Kidney epithelial cell (primary cell): ENCODE results near the gene LMOD3. TPM values are rescaled to one million over a fixed set of nuclear protein-coding genes. Genes with fewer than 3 reads are reported as not detected.

Experiments used
- DNase-seq: peaks from one replicate; pipeline ENCODE4 v3.0.0-alpha.2; 2010; ENCODE audit warnings: low read depth
- H3K27me3 ChIP-seq: 2 replicates; pipeline ENCODE4 v1.6.0; 2011; ENCODE audit warnings: low read length; ENCODE audit not compliant: control insufficient read depth, insufficient read depth
- H3K36me3 ChIP-seq: 2 replicates; pipeline ENCODE4 v1.5.1; 2011; ENCODE audit warnings: low read length; ENCODE audit not compliant: control insufficient read depth, insufficient read depth
- H3K4me3 ChIP-seq: 2 replicates; pipeline ENCODE4 v1.5.1; 2011; ENCODE audit warnings: low read depth, mild to moderate bottlenecking, control low read depth, low read length
- total RNA-seq: library from RNA; depleted of rRNA; stranded (reverse); fragments of >200 nt; gene quantifications from 2 replicates; pipeline ENCODE4 v1.2.3, GENCODE V29; 2015
- TF ChIP-seq, protein P1 (sequence below): IDR thresholded peaks from 2 replicates; pipeline ENCODE4 v1.5.1; 2011; ENCODE audit warnings: mild to moderate bottlenecking, moderate library complexity, low read length, control low read depth, inconsistent platforms; ENCODE audit not compliant: insufficient read depth, poor library complexity, severe bottlenecking

LMOD3 gene
- total RNA-seq, 1 donor from 2014 or later = not detected

DNA sequence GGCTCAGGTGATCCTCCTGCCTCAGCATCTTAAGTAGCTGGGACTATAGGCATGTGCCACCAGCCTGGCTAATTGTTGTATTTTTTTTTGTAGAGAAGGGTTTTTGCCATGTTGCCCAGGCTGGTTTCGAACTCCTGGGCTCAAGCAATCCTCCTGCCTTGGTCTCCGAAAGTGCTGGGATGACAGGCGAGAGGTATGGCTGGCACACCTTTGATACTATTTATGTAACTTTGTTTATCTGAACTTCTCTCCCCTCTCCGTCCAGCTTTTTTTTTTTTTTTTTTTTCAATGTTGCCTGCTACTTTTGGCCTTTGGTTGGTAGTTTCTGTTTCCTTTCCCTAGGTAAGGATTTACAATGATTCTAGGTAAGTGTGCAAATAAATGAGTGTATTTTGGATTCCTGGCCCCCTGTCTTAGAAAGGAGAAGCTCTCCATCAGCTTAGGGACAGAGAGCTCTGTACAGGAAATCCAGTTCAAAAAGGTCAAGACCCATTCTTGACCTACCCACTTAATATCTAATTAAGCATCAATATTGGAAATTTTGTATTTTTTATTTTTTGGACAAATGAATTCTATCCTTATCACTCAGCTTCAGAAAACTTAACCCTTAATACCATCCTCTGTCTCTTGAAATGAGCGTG is 30.9 kb downstream of the LMOD3 start:
- no peaks in the 10 kb centered on the region for H3K27me3 ChIP-seq
- no peak for DNase-seq
- no peaks in the 10 kb centered on the region for H3K36me3 ChIP-seq
- no peak overlapping the region for H3K4me3 ChIP-seq
- TF ChIP-seq, protein P1, sequence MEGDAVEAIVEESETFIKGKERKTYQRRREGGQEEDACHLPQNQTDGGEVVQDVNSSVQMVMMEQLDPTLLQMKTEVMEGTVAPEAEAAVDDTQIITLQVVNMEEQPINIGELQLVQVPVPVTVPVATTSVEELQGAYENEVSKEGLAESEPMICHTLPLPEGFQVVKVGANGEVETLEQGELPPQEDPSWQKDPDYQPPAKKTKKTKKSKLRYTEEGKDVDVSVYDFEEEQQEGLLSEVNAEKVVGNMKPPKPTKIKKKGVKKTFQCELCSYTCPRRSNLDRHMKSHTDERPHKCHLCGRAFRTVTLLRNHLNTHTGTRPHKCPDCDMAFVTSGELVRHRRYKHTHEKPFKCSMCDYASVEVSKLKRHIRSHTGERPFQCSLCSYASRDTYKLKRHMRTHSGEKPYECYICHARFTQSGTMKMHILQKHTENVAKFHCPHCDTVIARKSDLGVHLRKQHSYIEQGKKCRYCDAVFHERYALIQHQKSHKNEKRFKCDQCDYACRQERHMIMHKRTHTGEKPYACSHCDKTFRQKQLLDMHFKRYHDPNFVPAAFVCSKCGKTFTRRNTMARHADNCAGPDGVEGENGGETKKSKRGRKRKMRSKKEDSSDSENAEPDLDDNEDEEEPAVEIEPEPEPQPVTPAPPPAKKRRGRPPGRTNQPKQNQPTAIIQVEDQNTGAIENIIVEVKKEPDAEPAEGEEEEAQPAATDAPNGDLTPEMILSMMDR = no peak

DNA sequence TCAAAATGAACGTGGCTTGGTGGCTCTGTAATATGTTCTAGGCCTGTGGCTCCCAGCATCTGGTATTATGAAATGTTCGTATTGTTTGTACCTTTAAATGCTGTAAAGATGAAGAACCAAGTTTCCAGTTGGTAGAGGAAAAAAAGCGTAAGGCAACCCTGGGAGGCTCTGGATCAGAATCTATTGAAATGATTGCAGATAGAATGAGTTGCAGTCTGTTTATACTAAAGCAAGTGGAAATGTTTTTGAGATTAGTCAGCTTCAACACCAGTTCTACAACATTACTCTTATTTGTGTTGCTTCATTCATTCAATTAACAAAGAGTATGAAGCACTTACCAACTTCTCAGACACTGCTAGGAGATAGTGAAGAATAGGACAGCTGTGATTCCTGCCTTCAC is 32.4 kb downstream of the LMOD3 start:
- Histone ChIP-seq H3K27me3 (no peaks in the 10 kb centered on the region), H3K4me3 (no peak overlapping the region), H3K36me3 (no peaks in the 10 kb centered on the region)
- peak; percentile 52 for DNase-seq
- TF ChIP-seq, protein P1 = no peak

DNA sequence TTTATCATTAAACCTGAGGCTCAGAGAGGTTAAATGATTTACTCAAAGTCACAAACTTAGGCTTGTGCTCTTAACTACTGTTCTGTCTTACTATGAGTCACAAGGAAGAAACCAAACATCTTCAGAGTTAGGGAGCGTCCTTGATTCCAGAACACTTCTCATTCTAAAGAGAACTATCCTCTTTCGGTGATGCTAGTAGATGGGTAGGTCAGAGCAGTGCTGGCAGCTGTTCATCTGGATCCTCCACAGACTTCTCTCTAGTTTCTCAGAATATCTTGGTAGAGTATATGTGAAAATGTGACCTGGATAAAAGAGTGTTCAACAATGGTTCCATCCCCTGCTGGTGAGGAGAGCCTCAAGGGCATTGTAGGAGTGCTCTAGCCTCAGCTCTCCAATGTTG is 34.3 kb downstream of the LMOD3 start:
- peak; percentile 45 for DNase-seq
- H3K27me3 ChIP-seq = no peaks in the 10 kb centered on the region
- TF ChIP-seq, protein P1 = no peak
- no peak overlapping the region for H3K4me3 ChIP-seq
- H3K36me3 ChIP-seq = no peaks in the 10 kb centered on the region

DNA sequence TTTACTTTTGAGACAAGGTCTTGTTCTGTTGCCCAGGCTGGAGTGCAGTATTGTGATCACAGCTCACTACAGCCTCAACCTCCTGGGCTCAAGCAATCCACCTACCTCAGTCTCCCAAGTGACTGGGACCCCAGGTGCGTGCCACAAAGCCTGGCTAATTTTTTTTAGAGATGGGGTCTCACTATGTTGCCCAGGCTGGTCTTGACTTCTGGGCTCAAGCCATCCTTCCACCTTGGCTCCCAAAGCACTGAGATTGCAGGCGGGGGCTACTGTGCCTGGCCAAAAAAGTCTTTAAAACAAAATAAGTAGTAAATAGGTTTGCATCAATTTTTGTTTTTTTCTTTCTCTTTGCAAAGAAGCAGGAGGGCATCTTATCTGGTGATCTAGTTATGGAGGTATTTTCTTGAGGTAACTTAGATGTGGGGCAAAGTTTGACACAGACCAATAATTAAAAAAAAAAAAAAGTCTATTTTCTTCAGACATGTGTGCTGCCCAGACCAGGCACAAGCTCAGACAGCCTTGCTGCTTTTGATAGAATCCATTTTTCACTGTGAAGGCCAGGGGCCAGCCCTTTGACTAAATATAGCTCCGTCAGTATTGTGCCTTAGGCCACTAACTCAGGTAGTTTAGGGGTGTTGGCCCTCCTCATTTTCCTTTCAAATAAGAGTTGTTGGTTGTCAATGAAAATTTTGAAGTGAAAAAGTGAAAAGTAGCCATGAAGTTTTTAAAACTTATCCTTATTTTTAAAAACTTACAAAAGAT is 35.2 kb downstream of the LMOD3 start:
- Histone ChIP-seq H3K4me3 (no peak overlapping the region), H3K27me3 (no peaks in the 10 kb centered on the region), H3K36me3 (no peaks in the 10 kb centered on the region)
- DNase-seq = no peak
- TF ChIP-seq, protein P1 = no peak

DNA sequence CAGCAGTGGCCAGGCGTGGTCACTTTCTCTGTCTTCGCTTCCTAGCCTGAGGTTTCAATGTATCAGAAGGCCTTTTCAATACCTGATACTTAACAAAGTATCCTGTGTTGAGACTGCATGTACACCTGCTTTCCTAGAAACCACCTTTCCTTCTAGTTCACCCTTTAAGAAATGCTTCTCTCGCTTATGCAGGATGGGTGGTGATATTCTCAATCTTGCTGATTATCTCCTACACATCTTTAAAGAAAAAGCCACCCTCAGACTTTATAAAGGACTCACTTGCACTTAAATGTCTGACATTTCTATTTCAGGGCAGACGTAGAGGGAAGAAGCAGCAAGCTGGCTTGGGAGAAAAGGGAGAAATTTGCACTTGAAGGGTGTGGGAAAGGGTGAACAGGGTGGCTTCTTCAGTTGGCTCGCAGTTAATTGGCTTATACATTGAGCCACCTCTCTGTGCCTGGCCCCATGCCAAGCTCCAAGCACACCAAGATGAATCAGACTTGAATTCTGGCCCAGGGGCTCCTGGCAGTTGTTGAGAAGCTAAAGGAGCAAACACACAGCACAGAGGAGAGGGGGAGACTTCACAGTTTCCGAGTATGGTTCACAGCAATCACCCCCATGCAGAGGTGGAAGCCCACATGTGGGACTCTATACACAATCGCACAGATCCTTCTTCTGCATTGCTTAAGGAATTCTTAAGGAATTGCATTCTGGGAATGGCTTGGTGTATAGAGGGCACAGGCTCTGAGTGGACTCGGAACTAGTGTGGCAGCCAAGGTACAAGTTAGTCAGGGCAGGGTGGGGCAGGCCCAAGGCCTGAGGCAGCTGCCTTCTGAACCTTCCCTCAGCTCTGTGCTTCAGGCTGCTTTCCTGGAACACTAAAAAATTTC is 36.3 kb downstream of the LMOD3 start:
- TF ChIP-seq, protein P1 = no peak
- Histone ChIP-seq H3K4me3 (peak overlapping the region; percentile 82), H3K36me3 (no peaks in the 10 kb centered on the region), H3K27me3 (no peaks in the 10 kb centered on the region)
- DNase-seq = peak; percentile 74
